ENCODE results near the gene KIF16B. TPM values are rescaled to one million over a fixed set of nuclear protein-coding genes. Genes with fewer than 3 reads are reported as not detected.

KIF16B gene
- total and polyA plus RNA-seq, 2 donors (not counting 3 experiments of a cell fraction or from before 2014, with no cell fraction given): 2.9 to 8.8 TPM

- CTCF ChIA-PET: interaction anchor here (0.6 to 1.8 kb wide), 6 partner anchors 10 to 243 kb away, joined by 3 to 38 read pairs (median 3); partner anchors contain the start of gene SNRPB2
- Histone ChIP-seq H3K9ac (replicated peaks; ENCODE audit: extremely low read depth, insufficient read depth, low read length) (no peak overlapping the region), H3K4me1 (ENCODE audit: control insufficient read depth, extremely low read depth, insufficient read depth, low read length) (no peaks in the 10 kb centered on the region), H4K20me1 (replicated peaks; ENCODE audit: control insufficient read depth, extremely low read depth, insufficient read depth, low read length) (no peaks in the 10 kb centered on the region), H3K4me3 (replicated peaks in 1 of 3; ENCODE audit: insufficient read depth in 1 of 3, low read depth in 1 of 3, low read length in 3 of 3) (no peak overlapping the region), H3K79me2 (ENCODE audit: control insufficient read depth, insufficient read depth, low read length) (no peaks in the 10 kb centered on the region), H3K4me2 (ENCODE audit: insufficient read depth, low read length) (no peak overlapping the region), H3K9me1 (replicated peaks; ENCODE audit: control insufficient read depth, extremely low read depth, insufficient read depth, low read length) (no peaks in the 10 kb centered on the region), H3K27me3 (ENCODE audit: control insufficient read depth in 2 of 2, insufficient read depth in 2 of 2, low read length in 2 of 2) (no peaks in the 10 kb centered on the region), H3K36me3 (ENCODE audit: control insufficient read depth in 2 of 2, extremely low read depth in 1 of 2, insufficient read depth in 2 of 2, low read length in 2 of 2) (no peaks in the 10 kb centered on the region), H3K27ac (ENCODE audit: insufficient read depth, low read depth, low read length) (no peak overlapping the region), H3K9me3 (replicated peaks; ENCODE audit: control insufficient read depth, insufficient read depth, low read length) (no peaks in the 10 kb centered on the region), H2AFZ (ENCODE audit: low read depth, low read length) (no peak overlapping the region)
- dilution Hi-C loops (cut with MboI; ENCODE audit: extremely low pct_ligation_motif_present, low sequenced_read_pairs): no loop called here
- peak; percentile 13 for DNase-seq (ENCODE audit: low read depth, low spot score)
- FAIRE-seq: peak; percentile 50
- TF ChIP-seq CTCF (IDR thresholded peaks at IDR 0.05; ENCODE audit: extremely low read depth in 1 of 2, insufficient read depth in 1 of 2, low read depth in 1 of 2, low read length in 2 of 2): peak; percentile 49 to 53
- TF ChIP-seq POLR2AphosphoS5 (IDR thresholded peaks at IDR 0.05; ENCODE audit: insufficient read depth, low read depth, low read length): no peak
- BruUV-seq (replicated peaks): no TSS peak
- POLR2A ChIA-PET: no interaction called here
- intact Hi-C loops (cut with micrococcal nuclease): loop anchor here (1.0 kb wide), 1 partner anchor 243 kb away; no protein-coding TSS in a partner anchor
Measured at GRCh38 chr20:16517946-16518783, 55.1 kb downstream of the KIF16B start.

GRCh38 chr20:16516794-16517193, 56.5 kb downstream of the KIF16B start:
- Histone ChIP-seq H4K20me1 (replicated peaks; ENCODE audit: control insufficient read depth, extremely low read depth, insufficient read depth, low read length) (no peaks in the 10 kb centered on the region), H3K9me1 (replicated peaks; ENCODE audit: control insufficient read depth, extremely low read depth, insufficient read depth, low read length) (no peaks in the 10 kb centered on the region), H3K4me3 (replicated peaks in 1 of 3; ENCODE audit: insufficient read depth in 1 of 3, low read depth in 1 of 3, low read length in 3 of 3) (no peak overlapping the region), H3K9ac (replicated peaks; ENCODE audit: extremely low read depth, insufficient read depth, low read length) (no peak overlapping the region), H3K27ac (ENCODE audit: insufficient read depth, low read depth, low read length) (no peak overlapping the region), H3K9me3 (replicated peaks; ENCODE audit: control insufficient read depth, insufficient read depth, low read length) (no peaks in the 10 kb centered on the region), H3K4me1 (ENCODE audit: control insufficient read depth, extremely low read depth, insufficient read depth, low read length) (no peaks in the 10 kb centered on the region), H3K4me2 (ENCODE audit: insufficient read depth, low read length) (no peak overlapping the region), H3K36me3 (ENCODE audit: control insufficient read depth in 2 of 2, extremely low read depth in 1 of 2, insufficient read depth in 2 of 2, low read length in 2 of 2) (no peaks in the 10 kb centered on the region), H3K27me3 (ENCODE audit: control insufficient read depth in 2 of 2, insufficient read depth in 2 of 2, low read length in 2 of 2) (no peaks in the 10 kb centered on the region), H2AFZ (ENCODE audit: low read depth, low read length) (no peak overlapping the region), H3K79me2 (ENCODE audit: control insufficient read depth, insufficient read depth, low read length) (no peaks in the 10 kb centered on the region)
- intact Hi-C loops (cut with micrococcal nuclease): no loop called here
- BruUV-seq (replicated peaks): no TSS peak
- CTCF ChIA-PET: interaction anchor here (1.4 kb wide), 1 partner anchor 245 kb away, joined by 5 read pairs; no protein-coding TSS in a partner anchor
- no peak for DNase-seq (ENCODE audit: low read depth, low spot score)
- POLR2A ChIA-PET: no interaction called here
- dilution Hi-C loops (cut with MboI; ENCODE audit: extremely low pct_ligation_motif_present, low sequenced_read_pairs): no loop called here
- TF ChIP-seq POLR2AphosphoS5 (IDR thresholded peaks at IDR 0.05; ENCODE audit: insufficient read depth, low read depth, low read length) (no peak), JUN (IDR thresholded peaks at IDR 0.05; ENCODE audit: borderline replicate concordance, insufficient read depth, insufficient read length, low read depth) (no peak), EZH2 (IDR thresholded peaks at IDR 0.05; ENCODE audit: borderline replicate concordance, low read depth, low read length, severe bottlenecking) (no peak), FOS (IDR thresholded peaks at IDR 0.05; ENCODE audit: borderline replicate concordance, insufficient read depth, low read length) (no peak), MAX (IDR thresholded peaks at IDR 0.05; ENCODE audit: insufficient read depth, insufficient read length) (no peak), MYC (IDR thresholded peaks at IDR 0.05; ENCODE audit: low read depth, low read length) (no peak), GATA2 (IDR thresholded peaks at IDR 0.05; ENCODE audit: insufficient read depth, insufficient read length, low read depth, low read length) (no peak), POLR2A (IDR thresholded peaks at IDR 0.05; ENCODE audit: low read depth, low read length) (no peak), CTCF (IDR thresholded peaks at IDR 0.05; ENCODE audit: extremely low read depth in 1 of 2, insufficient read depth in 1 of 2, low read depth in 1 of 2, low read length in 2 of 2) (no peak)
- FAIRE-seq: no peak
